ENCODE measurements around the gene NEDD4.
"Not testable (repeated sequence)": the region's sequence is repeated elsewhere in the genome, so short reads cannot be mapped to it uniquely, and the experiment has no call there.

The NEDD4 gene

GRCh38 chr15:55954862-55955605 is 38.4 kb downstream of the NEDD4 start:
- DNase-seq (ENCODE audit: low read depth) = no peak

- DNase-seq (ENCODE audit: low read depth) = not testable (repeated sequence)
Measured at GRCh38 chr15:55952501-55953274, 40.7 kb downstream of the NEDD4 start.

- not testable (repeated sequence) for DNase-seq (ENCODE audit: low read depth)
Measured at GRCh38 chr15:55944606-55945005, 48.8 kb downstream of the NEDD4 start.

- DNase-seq (ENCODE audit: low read depth) = no peak
Measured at GRCh38 chr15:55942332-55942731, 51.1 kb downstream of the NEDD4 start.

- no peak for DNase-seq (ENCODE audit: low read depth)
Measured at GRCh38 chr15:55937040-55937439, 56.4 kb downstream of the NEDD4 start.

GRCh38 chr15:55928955-55929354 is 64.5 kb downstream of the NEDD4 start:
- DNase-seq (ENCODE audit: low read depth) = no peak

- DNase-seq (ENCODE audit: low read depth) = no peak
Measured at GRCh38 chr15:55921744-55922143, 71.7 kb downstream of the NEDD4 start.

- DNase-seq (ENCODE audit: low read depth) = no peak
Measured at GRCh38 chr15:55917881-55918296, 75.5 kb downstream of the NEDD4 start.

- DNase-seq (ENCODE audit: low read depth) = no peak
Measured at GRCh38 chr15:55916666-55917409, 76.6 kb downstream of the NEDD4 start.

GRCh38 chr15:55915876-55916567 is 77.4 kb downstream of the NEDD4 start:
- no peak for DNase-seq (ENCODE audit: low read depth)

GRCh38 chr15:55915221-55915620 is 78.2 kb downstream of the NEDD4 start:
- DNase-seq (ENCODE audit: low read depth) = no peak

- DNase-seq (ENCODE audit: low read depth) = no peak
Measured at GRCh38 chr15:55914446-55914845, 79.0 kb downstream of the NEDD4 start.

- DNase-seq (ENCODE audit: low read depth) = no peak
Measured at GRCh38 chr15:55912982-55913381, 80.4 kb downstream of the NEDD4 start.

GRCh38 chr15:55909036-55909811 is 84.2 kb downstream of the NEDD4 start:
- DNase-seq (ENCODE audit: low read depth) = no peak

GRCh38 chr15:55907797-55908196 is 85.6 kb downstream of the NEDD4 start:
- no peak for DNase-seq (ENCODE audit: low read depth)

GRCh38 chr15:55902981-55903380 is 90.4 kb downstream of the NEDD4 start:
- DNase-seq (ENCODE audit: low read depth) = no peak

- no peak for DNase-seq (ENCODE audit: low read depth)
Measured at GRCh38 chr15:55900019-55900418, 93.4 kb downstream of the NEDD4 start.

GRCh38 chr15:55899537-55899936 is 93.9 kb downstream of the NEDD4 start:
- DNase-seq (ENCODE audit: low read depth) = no peak

- DNase-seq (ENCODE audit: low read depth) = no peak
Measured at GRCh38 chr15:55897560-55898336, 95.7 kb downstream of the NEDD4 start.

GRCh38 chr15:55894399-55894965 is 98.9 kb downstream of the NEDD4 start:
- DNase-seq (ENCODE audit: low read depth) = no peak
